Prostate gland (tissue), 2 donors: ENCODE results near the gene NBEAL1.

Source experiments
- CTCF ChIP-seq, 4 experiments: fragments of 200-600 bp in 2 of 4; fragments of 450-650 bp in 2 of 4; sonication (generic) in 2 of 4; IDR thresholded peaks; 1 replicate in 3 of 4; 2 replicates in 1 of 4; pipeline ENCODE4 v1.5.1; 2016 to 2019; ENCODE audit warnings: antibody characterized with exemption in 4 of 4, mild to moderate bottlenecking in 2 of 4, moderate library complexity in 2 of 4
- POLR2AphosphoS5 ChIP-seq: sonication (generic); formaldehyde crosslinking; IDR thresholded peaks from one replicate; pipeline ENCODE4 v1.6.1; 2017; ENCODE audit warnings: antibody characterized with exemption

- TF ChIP-seq CTCF (IDR thresholded peaks at IDR 0.05), result no peak
- TF ChIP-seq POLR2AphosphoS5, result no peak
Observed at GRCh38 chr2:203052539-203052938, 37.9 kb downstream of the NBEAL1 start.
